ENCODE data around the gene PDPN.
"Not testable (repeated sequence)": the region's sequence is repeated elsewhere in the genome, so short reads cannot be mapped to it uniquely, and the experiment has no call there.

DNA sequence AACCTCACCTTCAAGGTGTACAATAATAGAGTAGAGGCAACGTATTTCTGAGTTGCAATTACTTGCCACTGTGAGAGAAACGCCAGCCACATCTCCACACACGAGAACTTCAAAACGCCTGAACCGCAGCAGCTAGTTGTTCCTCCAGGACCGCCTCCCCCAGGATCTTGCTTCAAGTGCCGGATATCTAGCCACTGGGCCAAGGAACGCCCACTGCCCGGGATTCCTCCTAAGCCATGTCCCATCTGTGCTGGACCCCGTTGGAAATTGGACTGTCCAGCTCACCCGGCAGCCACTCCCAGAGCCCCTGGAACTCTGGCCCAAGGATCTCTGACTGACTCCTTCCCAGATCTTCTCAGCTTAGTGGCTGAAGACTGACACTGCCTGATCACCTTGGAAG, 20.7 kb upstream of the PDPN start:
- TF ChIP-seq ZNF169 (tag by site-specific recombination; IDR thresholded peaks at IDR 0.05); MZF1 (tag by site-specific recombination; IDR thresholded peaks at IDR 0.05; ENCODE audit: borderline replicate concordance); ZNF664 (tag by site-specific recombination; IDR thresholded peaks at IDR 0.05); ZNF292 (tag by site-specific recombination; IDR thresholded peaks at IDR 0.05; ENCODE audit: borderline replicate concordance, low read depth); YY1 (tag by site-specific recombination; IDR thresholded peaks at IDR 0.05); RBAK (tag by site-specific recombination; IDR thresholded peaks at IDR 0.05); ZFP3 (tag by site-specific recombination; IDR thresholded peaks at IDR 0.05; ENCODE audit: low read depth): not testable (repeated sequence)
- TF ChIP-seq, protein P1, sequence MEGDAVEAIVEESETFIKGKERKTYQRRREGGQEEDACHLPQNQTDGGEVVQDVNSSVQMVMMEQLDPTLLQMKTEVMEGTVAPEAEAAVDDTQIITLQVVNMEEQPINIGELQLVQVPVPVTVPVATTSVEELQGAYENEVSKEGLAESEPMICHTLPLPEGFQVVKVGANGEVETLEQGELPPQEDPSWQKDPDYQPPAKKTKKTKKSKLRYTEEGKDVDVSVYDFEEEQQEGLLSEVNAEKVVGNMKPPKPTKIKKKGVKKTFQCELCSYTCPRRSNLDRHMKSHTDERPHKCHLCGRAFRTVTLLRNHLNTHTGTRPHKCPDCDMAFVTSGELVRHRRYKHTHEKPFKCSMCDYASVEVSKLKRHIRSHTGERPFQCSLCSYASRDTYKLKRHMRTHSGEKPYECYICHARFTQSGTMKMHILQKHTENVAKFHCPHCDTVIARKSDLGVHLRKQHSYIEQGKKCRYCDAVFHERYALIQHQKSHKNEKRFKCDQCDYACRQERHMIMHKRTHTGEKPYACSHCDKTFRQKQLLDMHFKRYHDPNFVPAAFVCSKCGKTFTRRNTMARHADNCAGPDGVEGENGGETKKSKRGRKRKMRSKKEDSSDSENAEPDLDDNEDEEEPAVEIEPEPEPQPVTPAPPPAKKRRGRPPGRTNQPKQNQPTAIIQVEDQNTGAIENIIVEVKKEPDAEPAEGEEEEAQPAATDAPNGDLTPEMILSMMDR (tag by site-specific recombination; IDR thresholded peaks at IDR 0.05) = not testable (repeated sequence)

All from HEK293 (cell line).